ENCODE measurements around the gene RPN2. TPM values are rescaled to one million over a fixed set of nuclear protein-coding genes. Genes with fewer than 3 reads are reported as not detected.

The RPN2 gene
- total and polyA plus RNA-seq, 2 of the 13 experiments (the other 11 are each of a cell fraction or from before 2014, with no cell fraction given) = 587 to 1,818 TPM

- TF ChIP-seq, protein P1, sequence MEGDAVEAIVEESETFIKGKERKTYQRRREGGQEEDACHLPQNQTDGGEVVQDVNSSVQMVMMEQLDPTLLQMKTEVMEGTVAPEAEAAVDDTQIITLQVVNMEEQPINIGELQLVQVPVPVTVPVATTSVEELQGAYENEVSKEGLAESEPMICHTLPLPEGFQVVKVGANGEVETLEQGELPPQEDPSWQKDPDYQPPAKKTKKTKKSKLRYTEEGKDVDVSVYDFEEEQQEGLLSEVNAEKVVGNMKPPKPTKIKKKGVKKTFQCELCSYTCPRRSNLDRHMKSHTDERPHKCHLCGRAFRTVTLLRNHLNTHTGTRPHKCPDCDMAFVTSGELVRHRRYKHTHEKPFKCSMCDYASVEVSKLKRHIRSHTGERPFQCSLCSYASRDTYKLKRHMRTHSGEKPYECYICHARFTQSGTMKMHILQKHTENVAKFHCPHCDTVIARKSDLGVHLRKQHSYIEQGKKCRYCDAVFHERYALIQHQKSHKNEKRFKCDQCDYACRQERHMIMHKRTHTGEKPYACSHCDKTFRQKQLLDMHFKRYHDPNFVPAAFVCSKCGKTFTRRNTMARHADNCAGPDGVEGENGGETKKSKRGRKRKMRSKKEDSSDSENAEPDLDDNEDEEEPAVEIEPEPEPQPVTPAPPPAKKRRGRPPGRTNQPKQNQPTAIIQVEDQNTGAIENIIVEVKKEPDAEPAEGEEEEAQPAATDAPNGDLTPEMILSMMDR (CRISPR knock-in tag; IDR thresholded peaks at IDR 0.05) = peak; percentile 71
- TF ChIP-seq ATF1 (CRISPR knock-in tag; IDR thresholded peaks at IDR 0.05) (0 out of 2 replicates have a peak, but pooled peaks have one; percentile 16), ARID4A (CRISPR knock-in tag; IDR thresholded peaks at IDR 0.05; ENCODE audit: borderline replicate concordance) (no peak), ZNF574 (CRISPR knock-in tag; IDR thresholded peaks at IDR 0.05) (no peak), HNRNPLL (IDR thresholded peaks at IDR 0.05; ENCODE audit: low read depth, low read length, poor library complexity, severe bottlenecking) (no peak), PAXIP1 (CRISPR knock-in tag; conservative IDR thresholded peaks at IDR 0.05) (no peak)
Observed at GRCh38 chr20:37202267-37202943, 23.3 kb downstream of the RPN2 start (continued).

Data from HepG2 (cell line).